Body of pancreas (tissue), 4 donors: Measurements from ENCODE around the gene MAEA.

Experiments
- CTCF ChIP-seq, 7 experiments: fragments of 450-650 bp in 4 of 7; fragments of 200-600 bp in 3 of 7; sonication (generic) in 3 of 7; IDR thresholded peaks; one replicate each; pipeline ENCODE4 v1.5.1; 2016 to 2019; ENCODE audit warnings: antibody characterized with exemption in 7 of 7
- POLR2A ChIP-seq, 3 donors: fragments of 450-650 bp; IDR thresholded peaks; one replicate each; pipeline ENCODE4 v1.6.1; 2016; ENCODE audit warnings: antibody characterized with exemption in 3 of 3, mild to moderate bottlenecking in 2 of 3

- TF ChIP-seq POLR2A (IDR thresholded peaks at IDR 0.05) = no peak
- TF ChIP-seq CTCF (IDR thresholded peaks at IDR 0.05) = no peak
Observed at GRCh38 chr4:1359144-1359501, 69.4 kb downstream of the MAEA start.
